ENCODE results near the gene RNF13. TPM values are rescaled to one million over a fixed set of nuclear protein-coding genes. Genes with fewer than 3 reads are reported as not detected.

The RNF13 gene
- total RNA-seq, 1 experiment from 2014 or later, result 33.8 TPM

GRCh38 chr3:149858911-149859310, 45.9 kb downstream of the RNF13 start:
- ChIA-PET CTCF (no interaction called here), POLR2A (ENCODE audit: unreplicated experiment) (no interaction called here)

GRCh38 chr3:149860881-149861280, 47.9 kb downstream of the RNF13 start:
- no peak for DNase-seq
- intact Hi-C loops (cut with micrococcal nuclease), result no loop called here
- Histone ChIP-seq H2AFZ (ENCODE audit: low read length) (no peak overlapping the region), H3K4me3 (ENCODE audit: low read length) (no peak overlapping the region), H3K9me2 (replicated peaks; ENCODE audit: low read length) (no peaks in the 10 kb centered on the region), H3K9me3 (ENCODE audit: low read length) (no peaks in the 10 kb centered on the region), H3F3A (ENCODE audit: low read length, unreplicated experiment) (no peaks in the 10 kb centered on the region), H3K27me3 (ENCODE audit: low read length) (no peaks in the 10 kb centered on the region), H3K36me3 (ENCODE audit: low read depth, low read length) (0 out of 2 replicates have a peak, but pooled peaks cover 1% of the 10 kb centered on the region), H3K79me2 (ENCODE audit: low read length) (no peaks in the 10 kb centered on the region), H3K4me1 (ENCODE audit: insufficient read depth, low read length) (no peaks in the 10 kb centered on the region), H3K27ac (ENCODE audit: low read length) (no peak overlapping the region), H3K4me2 (ENCODE audit: low read length) (no peak overlapping the region), H3K9ac (ENCODE audit: low read length) (no peak overlapping the region), H4K20me1 (ENCODE audit: low read length) (no peaks in the 10 kb centered on the region)
- POLR2A ChIA-PET (ENCODE audit: unreplicated experiment), result no interaction called here
- BruUV-seq (replicated peaks), result no TSS peak
- no peak for ATAC-seq
- TF ChIP-seq EZH2phosphoT487 (IDR thresholded peaks at IDR 0.05; ENCODE audit: borderline replicate concordance, low read length) (no peak), CTCF (conservative IDR thresholded peaks at IDR 0.05; ENCODE audit: low read depth, low read length) (no peak), EZH2 (IDR thresholded peaks at IDR 0.05; ENCODE audit: low read length, unreplicated experiment) (no peak)
- CTCF ChIA-PET, result no interaction called here

More at GRCh38 chr3:149858911-149859310, 45.9 kb downstream of the RNF13 start:
- Histone ChIP-seq H3K9ac (ENCODE audit: low read length) (no peak overlapping the region), H3K4me1 (ENCODE audit: insufficient read depth, low read length) (no peaks in the 10 kb centered on the region), H3K36me3 (ENCODE audit: low read depth, low read length) (peaks cover 10% of the 10 kb centered on the region; the same call in 1 of the 2 replicates), H3K27ac (ENCODE audit: low read length) (no peak overlapping the region), H2AFZ (ENCODE audit: low read length) (no peak overlapping the region), H3K27me3 (ENCODE audit: low read length) (no peaks in the 10 kb centered on the region), H3K9me3 (ENCODE audit: low read length) (no peaks in the 10 kb centered on the region), H3K79me2 (ENCODE audit: low read length) (no peaks in the 10 kb centered on the region), H3F3A (ENCODE audit: low read length, unreplicated experiment) (no peaks in the 10 kb centered on the region), H3K4me3 (ENCODE audit: low read length) (no peak overlapping the region), H3K9me2 (replicated peaks; ENCODE audit: low read length) (no peaks in the 10 kb centered on the region), H3K4me2 (ENCODE audit: low read length) (no peak overlapping the region), H4K20me1 (ENCODE audit: low read length) (no peaks in the 10 kb centered on the region)
- DNase-seq (no peak), ATAC-seq (no peak)
- no peak for TF ChIP-seq CTCF (conservative IDR thresholded peaks at IDR 0.05; ENCODE audit: low read depth, low read length)
- TF ChIP-seq EZH2phosphoT487 (IDR thresholded peaks at IDR 0.05; ENCODE audit: borderline replicate concordance, low read length), result no peak
- no peak for TF ChIP-seq EZH2 (IDR thresholded peaks at IDR 0.05; ENCODE audit: low read length, unreplicated experiment)
- intact Hi-C loops (cut with micrococcal nuclease), result no loop called here
- BruUV-seq (replicated peaks), result no TSS peak

DNA sequence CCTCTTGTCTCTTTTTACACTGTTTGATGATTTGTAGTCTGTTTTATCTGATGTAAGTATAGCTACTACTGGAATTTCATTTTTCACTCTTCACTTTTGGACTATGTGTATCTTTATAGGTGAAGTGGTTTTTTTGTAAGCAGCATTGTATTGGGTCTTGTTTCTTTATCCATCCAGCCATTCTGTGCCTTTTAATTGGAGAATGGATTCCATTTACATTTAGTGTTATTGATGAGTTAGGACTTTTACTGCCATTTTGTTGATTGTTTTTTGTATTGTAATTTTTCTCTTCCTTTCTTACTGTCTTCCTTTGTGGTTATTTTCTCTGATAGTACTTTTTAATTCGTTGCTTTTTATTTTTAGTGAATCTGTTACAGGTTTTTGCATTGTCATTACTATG, 54.5 kb downstream of the RNF13 start:
- Histone ChIP-seq H3K36me3 (ENCODE audit: low read depth, low read length) (no peaks in the 10 kb centered on the region), H3K9me2 (replicated peaks; ENCODE audit: low read length) (no peaks in the 10 kb centered on the region), H3K4me2 (ENCODE audit: low read length) (no peak overlapping the region), H3F3A (ENCODE audit: low read length, unreplicated experiment) (no peaks in the 10 kb centered on the region), H3K79me2 (ENCODE audit: low read length) (no peaks in the 10 kb centered on the region), H3K4me1 (ENCODE audit: insufficient read depth, low read length) (no peaks in the 10 kb centered on the region), H3K27me3 (ENCODE audit: low read length) (no peaks in the 10 kb centered on the region), H2AFZ (ENCODE audit: low read length) (no peak overlapping the region), H3K4me3 (ENCODE audit: low read length) (no peak overlapping the region), H4K20me1 (ENCODE audit: low read length) (no peaks in the 10 kb centered on the region), H3K9ac (ENCODE audit: low read length) (no peak overlapping the region), H3K9me3 (ENCODE audit: low read length) (no peaks in the 10 kb centered on the region), H3K27ac (ENCODE audit: low read length) (no peak overlapping the region)
- DNase-seq (no peak), ATAC-seq (no peak)
- POLR2A ChIA-PET (ENCODE audit: unreplicated experiment), result no interaction called here
- no TSS peak for BruUV-seq (replicated peaks)
- TF ChIP-seq EZH2phosphoT487 (IDR thresholded peaks at IDR 0.05; ENCODE audit: borderline replicate concordance, low read length) (no peak), EZH2 (IDR thresholded peaks at IDR 0.05; ENCODE audit: low read length, unreplicated experiment) (no peak), CTCF (conservative IDR thresholded peaks at IDR 0.05; ENCODE audit: low read depth, low read length) (no peak)
- CTCF ChIA-PET, result no interaction called here
- intact Hi-C loops (cut with micrococcal nuclease), result no loop called here
